ENCODE data around the gene CALN1. TPM values are rescaled to one million over a fixed set of nuclear protein-coding genes. Genes with fewer than 3 reads are reported as not detected.

Gene CALN1
- total and polyA plus RNA-seq, 9 of the 15 experiments (the other 6 are each of a cell fraction or from before 2014, with no cell fraction given), result 1.4 to 7.5 (median 3.3) TPM

DNA sequence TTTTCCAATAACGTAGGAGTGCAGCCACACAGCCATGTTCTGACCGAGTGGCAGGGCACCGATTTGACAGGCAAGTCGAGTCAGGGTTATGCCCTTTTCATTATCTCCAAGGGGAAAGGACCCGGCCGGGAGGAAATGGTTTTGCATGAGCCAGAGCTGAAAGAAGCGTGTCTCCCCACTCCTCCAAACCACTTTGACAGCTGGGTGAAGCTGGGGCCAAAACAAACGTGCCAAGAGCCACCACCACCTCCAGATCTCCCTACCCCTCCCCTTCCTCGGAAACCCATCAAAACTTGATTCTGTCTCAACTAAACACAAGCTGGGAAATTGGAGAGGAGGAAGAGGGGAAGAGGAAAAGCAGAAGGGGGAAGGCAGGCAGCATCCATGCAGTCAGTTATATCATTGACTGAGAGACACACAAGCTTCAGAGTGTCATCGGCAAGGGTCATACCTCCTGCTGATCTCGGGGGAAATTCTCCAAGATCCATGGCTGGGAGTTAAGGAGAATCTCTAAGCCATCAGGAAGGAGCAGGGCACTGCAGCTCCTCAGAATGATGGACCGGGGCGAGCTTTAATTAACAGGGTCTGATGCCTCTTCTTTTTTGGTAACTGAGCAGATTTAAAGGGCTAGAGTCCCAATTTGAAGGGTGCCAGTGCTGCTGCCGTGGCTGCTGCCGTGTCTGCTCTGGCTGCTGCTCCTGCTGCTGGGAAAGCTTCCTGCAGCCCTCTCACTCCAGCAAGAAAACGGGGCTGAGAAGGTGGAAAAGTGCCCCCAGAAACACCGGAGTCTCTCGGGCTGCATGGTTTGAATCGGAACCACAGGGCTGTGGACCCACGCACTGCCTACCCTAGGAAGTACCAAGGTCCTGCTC, 34.7 kb upstream of the CALN1 start:
- ATAC-seq (no peak), FAIRE-seq (no peak), DNase-seq (ENCODE audit: extremely low read depth in 1 of 4, low spot score in 3 of 4) (no peak)
- Histone ChIP-seq H3K9ac (ENCODE audit: insufficient read depth in 1 of 2, low read depth in 2 of 2, low read length in 2 of 2) (no peak overlapping the region; a peak in 1 of 4 replicates), H3K27ac (ENCODE audit: extremely low read depth, low read depth, low read length) (no peak overlapping the region), H3K36me3 (ENCODE audit: control insufficient read depth, insufficient read depth, low read length) (no peaks in the 10 kb centered on the region), H3K4me3 (no peak overlapping the region), H2AFZ (ENCODE audit: low read depth, low read length) (no peak overlapping the region), H3K4me1 (replicated peaks in 1 of 2; ENCODE audit: control insufficient read depth in 2 of 2, insufficient read depth in 2 of 2, low read length in 2 of 2) (no peaks in the 10 kb centered on the region), H3K4me2 (ENCODE audit: insufficient read depth, low read length) (no peak overlapping the region), H3K9me3 (replicated peaks; ENCODE audit: control insufficient read depth, insufficient read depth, low read depth, low read length) (no peaks in the 10 kb centered on the region; the same call in 1 of the 2 replicates), H3K79me2 (ENCODE audit: control insufficient read depth, insufficient read depth, low read length) (no peaks in the 10 kb centered on the region), H3K27me3 (ENCODE audit: control insufficient read depth in 2 of 2, insufficient read depth in 2 of 2, low read length in 2 of 2) (peaks cover 47 to 69% of the 10 kb centered on the region in 2 experiments), H3K9me1 (ENCODE audit: control insufficient read depth, insufficient read depth, low read length) (no peaks in the 10 kb centered on the region), H4K20me1 (replicated peaks; ENCODE audit: control insufficient read depth, insufficient read depth, low read length) (no peaks in the 10 kb centered on the region; the same call in 1 of the 2 replicates)
- no TSS peak for BruUV-seq (replicated peaks)
- TF ChIP-seq CREB3 (tag; conservative IDR thresholded peaks at IDR 0.05; ENCODE audit: low read depth) (no peak), GTF2A2 (tag; IDR thresholded peaks at IDR 0.05) (no peak), FOXP1 (CRISPR knock-in tag; IDR thresholded peaks at IDR 0.05) (no peak), MCM7 (IDR thresholded peaks at IDR 0.05) (no peak), RBM15 (IDR thresholded peaks at IDR 0.05; ENCODE audit: insufficient read depth, low read length) (no peak), ZEB2 (IDR thresholded peaks at IDR 0.05) (no peak), NCOA4 (IDR thresholded peaks at IDR 0.05; ENCODE audit: partially characterized antibody) (no peak), RBM39 (optimal IDR thresholded peaks at IDR 0.05; ENCODE audit: low read depth, low read length) (no peak), RAD51 (IDR thresholded peaks at IDR 0.05; ENCODE audit: borderline replicate concordance, low read depth) (no peak), SRF (CRISPR knock-in tag; IDR thresholded peaks at IDR 0.05) (no peak), HDAC1 (IDR thresholded peaks at IDR 0.05) (no peak), ZNF449 (CRISPR knock-in tag; IDR thresholded peaks at IDR 0.05) (no peak), DMBX1 (CRISPR knock-in tag; IDR thresholded peaks at IDR 0.05; ENCODE audit: borderline replicate concordance) (no peak)
- intact Hi-C loops (cut with micrococcal nuclease) (no loop called here), in situ Hi-C loops (cut with MboI) (no loop called here)
- under 1% methylated on average over 20 of the region's 20 CpGs for WGBS (ENCODE audit: insufficient coverage, low coverage, missing lambda C conversion rate)
- ChIA-PET POLR2A (interaction anchor here (0.6 to 0.9 kb wide), 3 partner anchors 9 to 1156 kb away, joined by 3 to 4 read pairs (median 3); no protein-coding TSS in a partner anchor), CTCF (ENCODE audit: low intra/inter-chr PET ratio) (no interaction called here)
